DND-41 (cell line): ENCODE data around the gene FLII.
"Not testable (repeated sequence)": the region's sequence is repeated elsewhere in the genome, so short reads cannot be mapped to it uniquely, and the experiment has no call there.

Source experiments
- ATAC-seq: fragments of 200-7000 bp; cut with Tn5 transposase; 3 replicates; pipeline ENCODE4 v1.9.1; 2021; ENCODE audit warnings: low read depth; ENCODE audit not compliant: insufficient read depth
- DNase-seq: peaks from one replicate; pipeline ENCODE4 v3.0.0-alpha.2; 2020
- H2AFZ ChIP-seq: 2 replicates; pipeline ENCODE4 v1.6.0; 2012; ENCODE audit warnings: low read depth, low read length
- H3K27ac ChIP-seq: 2 replicates; pipeline ENCODE4 v1.5.1; 2012; ENCODE audit warnings: low read length, inconsistent platforms
- H3K27me3 ChIP-seq: fragments of 200-600 bp; sonication (generic); 2 replicates; pipeline ENCODE4 v1.6.0; 2012; ENCODE audit warnings: low read length, mild to moderate bottlenecking, inconsistent platforms; ENCODE audit not compliant: insufficient read depth, poor library complexity
- H3K36me3 ChIP-seq: 2 replicates; pipeline ENCODE4 v1.5.1; 2012; ENCODE audit warnings: low read length, inconsistent platforms; ENCODE audit not compliant: insufficient read depth
- H3K4me1 ChIP-seq: 2 replicates; pipeline ENCODE4 v1.5.1; 2012; ENCODE audit warnings: mild to moderate bottlenecking, low read length; ENCODE audit not compliant: insufficient read depth
- H3K4me2 ChIP-seq: 2 replicates; pipeline ENCODE4 v1.6.0; 2012; ENCODE audit warnings: mild to moderate bottlenecking, moderate library complexity, low read length, inconsistent platforms; ENCODE audit not compliant: insufficient read depth
- H3K4me3 ChIP-seq, 2 experiments: fragments of 200-600 bp in 1 of 2; shearing (Covaris generic) in 1 of 2; 2 replicates each; pipeline ENCODE4 v1.5.1; 2012 to 2016; ENCODE audit warnings: inconsistent platforms in 2 of 2, low read length in 2 of 2, mild to moderate bottlenecking in 2 of 2, low read depth in 1 of 2, moderate library complexity in 1 of 2
- H3K79me2 ChIP-seq: 2 replicates; pipeline ENCODE4 v1.6.0; 2012; ENCODE audit warnings: low read length, inconsistent platforms; ENCODE audit not compliant: insufficient read depth
- H3K9ac ChIP-seq: 2 replicates; pipeline ENCODE4 v1.6.0; 2012; ENCODE audit warnings: low read depth, mild to moderate bottlenecking, inconsistent platforms, low read length, moderate library complexity
- H3K9me3 ChIP-seq: 2 replicates; pipeline ENCODE4 v1.5.1; 2012; ENCODE audit warnings: low read length, moderate library complexity, mild to moderate bottlenecking, inconsistent platforms; ENCODE audit not compliant: insufficient read depth, severe bottlenecking
- H4K20me1 ChIP-seq: 2 replicates; pipeline ENCODE4 v1.6.0; 2012; ENCODE audit warnings: low read length; ENCODE audit not compliant: insufficient read depth
- CTCF ChIP-seq: IDR thresholded peaks from 2 replicates; pipeline ENCODE4 v1.5.1; 2012; ENCODE audit warnings: borderline replicate concordance, low read length, moderate library complexity, mild to moderate bottlenecking; ENCODE audit not compliant: poor library complexity, severe bottlenecking; ENCODE audit errors: extremely low read depth
- EZH2 ChIP-seq: IDR thresholded peaks from 3 replicates; pipeline ENCODE4 v1.6.1; 2012; ENCODE audit warnings: borderline replicate concordance, low read depth, mild to moderate bottlenecking, moderate library complexity, low read length, inconsistent platforms; ENCODE audit not compliant: severe bottlenecking

The FLII gene

GRCh38 chr17:18217412-18218015, 41.0 kb downstream of the FLII start:
- H3K27me3 ChIP-seq = no peaks in the 10 kb centered on the region
- TF ChIP-seq EZH2 = no peak
- TF ChIP-seq CTCF = peak; percentile 96
- no peaks in the 10 kb centered on the region for H3K36me3 ChIP-seq
- H3K4me1 ChIP-seq = no peaks in the 10 kb centered on the region
- H2AFZ ChIP-seq = no peak overlapping the region
- H3K9me3 ChIP-seq = no peaks in the 10 kb centered on the region
- H4K20me1 ChIP-seq = no peaks in the 10 kb centered on the region
- H3K9ac ChIP-seq = no peak overlapping the region
- DNase-seq = peak; percentile 77
- no peaks in the 10 kb centered on the region for H3K79me2 ChIP-seq
- ATAC-seq = peak; percentile 98
- H3K27ac ChIP-seq = no peak overlapping the region
- no peak overlapping the region for H3K4me3 ChIP-seq
- no peak overlapping the region for H3K4me2 ChIP-seq

- ATAC-seq, H3K27me3 ChIP-seq, H3K4me1 ChIP-seq, H3K79me2 ChIP-seq, H3K9me3 ChIP-seq, H2AFZ ChIP-seq, H3K4me2 ChIP-seq, DNase-seq, H4K20me1 ChIP-seq, H3K36me3 ChIP-seq, H3K9ac ChIP-seq, H3K27ac ChIP-seq, H3K4me3 ChIP-seq: not testable (repeated sequence)
Observed at GRCh38 chr17:18216906-18217305, 41.6 kb downstream of the FLII start.

GRCh38 chr17:18213666-18214270, 44.8 kb downstream of the FLII start:
- Histone ChIP-seq H3K9ac (no peak overlapping the region), H3K4me3 (no peak overlapping the region), H3K27ac (no peak overlapping the region), H3K36me3 (peaks cover 23% of the 10 kb centered on the region), H3K4me2 (no peak overlapping the region), H3K4me1 (no peaks in the 10 kb centered on the region), H2AFZ (no peak overlapping the region), H3K79me2 (no peaks in the 10 kb centered on the region), H4K20me1 (peaks cover 9% of the 10 kb centered on the region; the same call in 1 of the 2 replicates), H3K9me3 (no peaks in the 10 kb centered on the region), H3K27me3 (no peaks in the 10 kb centered on the region)
- no peak for DNase-seq
- ATAC-seq = no peak
- TF ChIP-seq EZH2 (no peak), CTCF (no peak)

GRCh38 chr17:18208092-18208491, 50.4 kb downstream of the FLII start:
- no peak overlapping the region for H3K27ac ChIP-seq
- no peak for TF ChIP-seq CTCF
- TF ChIP-seq EZH2 = no peak
- H3K79me2 ChIP-seq = peaks cover 23% of the 10 kb centered on the region
- no peak for ATAC-seq
- H3K9ac ChIP-seq = no peak overlapping the region
- H2AFZ ChIP-seq = no peak overlapping the region
- no peaks in the 10 kb centered on the region for H3K27me3 ChIP-seq
- H4K20me1 ChIP-seq = peaks cover 56% of the 10 kb centered on the region
- no peak for DNase-seq
- H3K4me1 ChIP-seq = no peaks in the 10 kb centered on the region
- H3K36me3 ChIP-seq = peaks cover 76% of the 10 kb centered on the region
- no peak overlapping the region for H3K4me2 ChIP-seq
- H3K9me3 ChIP-seq = no peaks in the 10 kb centered on the region
- no peak overlapping the region for H3K4me3 ChIP-seq
